Coronary artery (tissue), 2 donors: ENCODE data around the gene NLGN1.

Source experiments
- DNase-seq: peaks from one replicate; pipeline ENCODE4 v3.0.0-alpha.2; 2017; ENCODE audit warnings: low spot score
- H3K27ac ChIP-seq, 2 donors: fragments of 200-600 bp; sonication (generic); one replicate each; pipeline ENCODE4 v1.5.1; 2016 to 2019
- H3K4me3 ChIP-seq: fragments of 200-600 bp; sonication (generic); 2 replicates; pipeline ENCODE4 v1.5.1; 2016; ENCODE audit warnings: mild to moderate bottlenecking, moderate library complexity
- TF ChIP-seq, protein P1 (sequence below): fragments of 200-600 bp; sonication (generic); IDR thresholded peaks from one replicate; pipeline ENCODE4 v1.5.1; 2019; ENCODE audit warnings: antibody characterized with exemption

Gene NLGN1

GRCh38 chr3:174191895-174192294 is 794.4 kb downstream of the NLGN1 start:
- no peak overlapping the region for H3K4me3 ChIP-seq
- TF ChIP-seq, protein P1, sequence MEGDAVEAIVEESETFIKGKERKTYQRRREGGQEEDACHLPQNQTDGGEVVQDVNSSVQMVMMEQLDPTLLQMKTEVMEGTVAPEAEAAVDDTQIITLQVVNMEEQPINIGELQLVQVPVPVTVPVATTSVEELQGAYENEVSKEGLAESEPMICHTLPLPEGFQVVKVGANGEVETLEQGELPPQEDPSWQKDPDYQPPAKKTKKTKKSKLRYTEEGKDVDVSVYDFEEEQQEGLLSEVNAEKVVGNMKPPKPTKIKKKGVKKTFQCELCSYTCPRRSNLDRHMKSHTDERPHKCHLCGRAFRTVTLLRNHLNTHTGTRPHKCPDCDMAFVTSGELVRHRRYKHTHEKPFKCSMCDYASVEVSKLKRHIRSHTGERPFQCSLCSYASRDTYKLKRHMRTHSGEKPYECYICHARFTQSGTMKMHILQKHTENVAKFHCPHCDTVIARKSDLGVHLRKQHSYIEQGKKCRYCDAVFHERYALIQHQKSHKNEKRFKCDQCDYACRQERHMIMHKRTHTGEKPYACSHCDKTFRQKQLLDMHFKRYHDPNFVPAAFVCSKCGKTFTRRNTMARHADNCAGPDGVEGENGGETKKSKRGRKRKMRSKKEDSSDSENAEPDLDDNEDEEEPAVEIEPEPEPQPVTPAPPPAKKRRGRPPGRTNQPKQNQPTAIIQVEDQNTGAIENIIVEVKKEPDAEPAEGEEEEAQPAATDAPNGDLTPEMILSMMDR, result no peak
- no peak for DNase-seq

DNA sequence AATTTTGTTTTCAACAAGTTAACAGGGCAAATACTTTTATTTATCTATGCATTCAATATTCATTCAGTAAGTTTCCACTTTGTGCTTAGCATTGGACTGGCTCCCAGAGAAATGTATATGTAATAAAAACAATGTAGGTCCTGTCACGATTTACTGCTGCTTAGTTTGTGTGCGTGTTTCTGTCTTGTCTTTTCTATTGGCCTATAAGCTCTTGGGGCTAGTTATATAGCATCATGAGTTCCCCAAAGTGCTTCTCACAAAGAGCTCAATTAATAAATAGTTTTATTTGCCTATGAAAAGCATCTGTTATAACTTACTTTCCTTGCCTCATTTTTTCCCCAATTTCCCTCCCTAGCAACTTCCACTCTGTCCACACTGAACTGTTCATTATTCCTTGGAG is 794.9 kb downstream of the NLGN1 start:
- TF ChIP-seq, protein P1, result no peak
- Histone ChIP-seq H3K4me3 (no peak overlapping the region), H3K27ac (no peak overlapping the region)
- no peak for DNase-seq

More at GRCh38 chr3:174191895-174192294, 794.4 kb downstream of the NLGN1 start:
- no peak overlapping the region for H3K27ac ChIP-seq

- H3K27ac ChIP-seq, result no peak overlapping the region
- TF ChIP-seq, protein P1, result no peak
- no peak overlapping the region for H3K4me3 ChIP-seq
- DNase-seq, result no peak
These were observed 796.1 kb downstream of the NLGN1 start for GRCh38 chr3:174193604-174194003.

DNA sequence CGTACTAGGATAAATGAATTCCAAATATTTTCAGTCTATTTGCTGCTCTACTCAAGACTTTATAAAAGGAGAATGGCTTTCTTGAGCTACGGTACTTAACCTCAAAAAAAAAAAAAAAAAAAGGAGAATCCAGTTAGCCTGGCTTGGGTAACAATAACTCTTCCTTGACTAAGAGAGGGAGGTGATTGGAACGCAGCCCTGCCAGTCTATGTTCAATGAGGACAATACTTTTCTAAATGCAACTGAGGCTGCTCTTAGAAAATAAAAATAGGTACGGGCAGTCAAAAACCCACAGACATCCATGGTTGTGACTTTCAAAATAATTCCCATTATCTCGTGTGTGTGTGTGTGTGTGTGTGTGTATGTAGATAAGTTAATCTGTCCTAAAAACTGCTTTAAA is 799.9 kb downstream of the NLGN1 start:
- TF ChIP-seq, protein P1, result no peak
- no peak for DNase-seq

DNA sequence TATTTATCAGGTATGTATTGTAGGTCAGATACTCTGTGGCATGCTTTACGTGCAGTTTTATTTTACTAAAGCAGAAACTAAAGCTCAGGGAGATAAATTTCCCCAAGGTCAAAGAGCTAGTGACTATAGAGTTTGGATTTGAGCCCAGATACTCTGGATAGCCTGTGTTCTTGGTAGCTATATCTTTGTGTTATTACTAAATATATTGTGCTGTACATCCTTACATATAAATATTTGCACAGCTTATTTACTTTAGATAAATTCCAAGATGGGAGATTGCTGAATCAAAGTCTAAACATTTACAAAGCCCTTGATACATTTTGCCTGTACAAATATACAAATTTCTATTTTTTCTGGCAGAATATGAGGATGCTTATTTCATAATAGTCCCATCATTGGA is 800.7 kb downstream of the NLGN1 start:
- Histone ChIP-seq H3K27ac (no peak overlapping the region), H3K4me3 (no peak overlapping the region)
- TF ChIP-seq, protein P1, result no peak

More for the DNA sequence above, 799.9 kb downstream of the NLGN1 start:
- Histone ChIP-seq H3K27ac (no peak overlapping the region), H3K4me3 (no peak overlapping the region)

DNA sequence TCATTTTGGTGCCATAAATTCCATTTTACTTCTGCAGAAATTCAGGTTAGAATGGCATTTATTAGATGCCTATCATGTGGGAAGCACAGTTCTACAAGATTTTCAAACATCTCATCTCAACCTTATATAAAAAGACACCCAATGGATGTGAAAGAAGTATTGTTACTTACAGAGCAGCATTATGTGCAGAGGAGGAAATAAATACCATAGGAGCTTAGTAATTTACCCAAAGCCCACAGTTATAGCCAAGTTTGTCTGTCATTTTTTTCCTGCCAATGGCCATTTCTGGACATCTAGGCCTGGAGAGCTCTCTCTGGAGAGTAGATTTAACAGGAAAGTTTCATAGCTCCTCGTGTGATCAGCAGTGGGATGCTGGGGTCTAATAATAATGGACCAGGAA is 802.2 kb downstream of the NLGN1 start:
- no peak for DNase-seq
- Histone ChIP-seq H3K4me3 (no peak overlapping the region), H3K27ac (no peak overlapping the region)
- TF ChIP-seq, protein P1, result no peak

More for the DNA sequence above, 800.7 kb downstream of the NLGN1 start:
- DNase-seq, result no peak

DNA sequence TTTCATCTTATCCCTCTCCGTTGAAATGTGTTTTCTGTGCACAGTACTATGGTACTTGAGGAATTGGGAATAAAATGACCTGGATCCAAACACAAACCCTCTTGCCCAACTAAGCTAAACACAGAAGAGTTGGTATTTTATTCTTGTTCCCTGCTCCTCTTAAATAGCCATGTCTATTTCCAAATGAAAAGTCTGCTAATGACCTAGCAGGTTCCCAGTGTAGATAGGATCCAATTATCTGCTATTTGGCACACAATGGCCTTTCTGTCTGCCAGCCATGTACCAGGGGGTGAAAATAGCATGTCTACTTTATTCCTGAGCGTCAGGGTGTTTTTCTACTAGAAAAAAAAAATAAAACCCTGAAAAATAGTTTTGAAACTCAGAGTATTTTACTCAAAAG is 804.6 kb downstream of the NLGN1 start:
- TF ChIP-seq, protein P1, result no peak
- no peak for DNase-seq
- Histone ChIP-seq H3K27ac (no peak overlapping the region), H3K4me3 (no peak overlapping the region)
